Coronary artery (tissue), 2 donors: ENCODE data around the gene VIPR1.

Experiments used
- DNase-seq: peaks from one replicate; pipeline ENCODE4 v3.0.0-alpha.2; 2017; ENCODE audit warnings: low spot score
- H3K27ac ChIP-seq, 2 donors: fragments of 200-600 bp; sonication (generic); one replicate each; pipeline ENCODE4 v1.5.1; 2016 to 2019
- H3K4me3 ChIP-seq: fragments of 200-600 bp; sonication (generic); 2 replicates; pipeline ENCODE4 v1.5.1; 2016; ENCODE audit warnings: mild to moderate bottlenecking, moderate library complexity
- TF ChIP-seq, protein P1 (sequence below): fragments of 200-600 bp; sonication (generic); IDR thresholded peaks from one replicate; pipeline ENCODE4 v1.5.1; 2019; ENCODE audit warnings: antibody characterized with exemption

Gene VIPR1, protein sequence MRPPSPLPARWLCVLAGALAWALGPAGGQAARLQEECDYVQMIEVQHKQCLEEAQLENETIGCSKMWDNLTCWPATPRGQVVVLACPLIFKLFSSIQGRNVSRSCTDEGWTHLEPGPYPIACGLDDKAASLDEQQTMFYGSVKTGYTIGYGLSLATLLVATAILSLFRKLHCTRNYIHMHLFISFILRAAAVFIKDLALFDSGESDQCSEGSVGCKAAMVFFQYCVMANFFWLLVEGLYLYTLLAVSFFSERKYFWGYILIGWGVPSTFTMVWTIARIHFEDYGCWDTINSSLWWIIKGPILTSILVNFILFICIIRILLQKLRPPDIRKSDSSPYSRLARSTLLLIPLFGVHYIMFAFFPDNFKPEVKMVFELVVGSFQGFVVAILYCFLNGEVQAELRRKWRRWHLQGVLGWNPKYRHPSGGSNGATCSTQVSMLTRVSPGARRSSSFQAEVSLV

DNA sequence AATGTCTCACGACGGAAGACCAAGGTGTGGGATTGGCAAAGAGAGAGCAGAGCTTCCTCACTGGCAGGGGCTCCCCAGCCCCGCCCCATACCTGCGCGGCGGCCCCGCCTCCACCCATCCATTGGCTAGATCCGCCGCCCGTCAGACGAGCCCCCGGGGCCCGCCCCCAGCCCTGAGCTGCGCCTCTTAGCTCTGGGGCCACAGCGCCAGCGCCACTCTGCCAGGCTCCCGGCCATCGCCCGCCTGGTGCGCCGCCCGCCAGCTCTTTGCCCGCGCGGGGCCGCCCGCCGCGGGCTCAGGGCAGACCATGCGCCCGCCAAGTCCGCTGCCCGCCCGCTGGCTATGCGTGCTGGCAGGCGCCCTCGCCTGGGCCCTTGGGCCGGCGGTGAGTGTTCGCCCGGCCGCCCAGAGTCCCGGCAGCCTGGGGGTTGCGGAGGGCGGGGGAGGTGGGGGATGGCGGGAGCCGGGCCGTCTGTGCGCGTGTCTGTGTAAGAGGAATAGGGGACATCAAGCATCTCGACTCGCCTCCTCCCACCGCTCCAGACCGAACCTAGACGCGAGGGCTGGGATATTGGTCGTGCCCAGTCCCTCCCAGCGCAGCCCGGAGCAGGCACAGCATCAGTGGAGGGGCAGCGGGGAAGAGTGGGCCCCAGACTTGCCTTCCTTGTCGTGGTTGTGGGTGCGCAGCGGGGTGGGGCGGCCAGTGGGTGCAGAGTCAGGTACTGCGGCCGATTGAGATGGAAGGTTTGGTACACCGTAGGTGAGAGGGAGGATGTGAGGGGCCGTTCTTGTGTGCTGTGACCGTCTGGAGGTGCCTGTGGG is at the start of gene VIPR1:
VIPR1 (plus strand) TSS at position 215 of the 822 bp plus-strand sequence; CDS start at position 308, 93 bp downstream.
- peak; percentile 82 for DNase-seq
- peak within 1 kb of the TSS; percentile 31 to 74 for H3K27ac ChIP-seq
- peak within 1 kb of the TSS; percentile 66 for H3K4me3 ChIP-seq
- TF ChIP-seq, protein P1, sequence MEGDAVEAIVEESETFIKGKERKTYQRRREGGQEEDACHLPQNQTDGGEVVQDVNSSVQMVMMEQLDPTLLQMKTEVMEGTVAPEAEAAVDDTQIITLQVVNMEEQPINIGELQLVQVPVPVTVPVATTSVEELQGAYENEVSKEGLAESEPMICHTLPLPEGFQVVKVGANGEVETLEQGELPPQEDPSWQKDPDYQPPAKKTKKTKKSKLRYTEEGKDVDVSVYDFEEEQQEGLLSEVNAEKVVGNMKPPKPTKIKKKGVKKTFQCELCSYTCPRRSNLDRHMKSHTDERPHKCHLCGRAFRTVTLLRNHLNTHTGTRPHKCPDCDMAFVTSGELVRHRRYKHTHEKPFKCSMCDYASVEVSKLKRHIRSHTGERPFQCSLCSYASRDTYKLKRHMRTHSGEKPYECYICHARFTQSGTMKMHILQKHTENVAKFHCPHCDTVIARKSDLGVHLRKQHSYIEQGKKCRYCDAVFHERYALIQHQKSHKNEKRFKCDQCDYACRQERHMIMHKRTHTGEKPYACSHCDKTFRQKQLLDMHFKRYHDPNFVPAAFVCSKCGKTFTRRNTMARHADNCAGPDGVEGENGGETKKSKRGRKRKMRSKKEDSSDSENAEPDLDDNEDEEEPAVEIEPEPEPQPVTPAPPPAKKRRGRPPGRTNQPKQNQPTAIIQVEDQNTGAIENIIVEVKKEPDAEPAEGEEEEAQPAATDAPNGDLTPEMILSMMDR = no peak

DNA sequence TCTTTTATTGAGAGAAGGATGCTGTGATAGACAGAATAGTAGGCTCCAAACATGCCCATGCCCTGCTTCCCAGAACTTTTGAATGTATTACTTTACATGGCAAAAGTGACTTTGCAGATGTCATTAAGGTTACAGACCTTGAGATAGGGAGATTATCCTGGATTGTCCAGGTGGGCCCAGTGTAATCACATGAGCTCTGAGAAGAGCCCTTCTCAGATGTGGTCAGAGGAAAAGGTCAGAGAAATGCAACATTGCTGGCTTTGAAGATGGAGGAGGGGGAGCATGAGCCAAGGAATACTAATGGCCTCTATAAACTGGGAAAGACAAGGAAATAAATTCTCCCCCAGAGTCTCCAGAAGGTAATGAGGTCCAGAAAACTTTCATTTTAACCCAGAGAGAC is 46.2 kb upstream of the VIPR1 start:
- Histone ChIP-seq H3K4me3 (no peak overlapping the region), H3K27ac (no peak overlapping the region)
- TF ChIP-seq, protein P1 = no peak
- DNase-seq = no peak

DNA sequence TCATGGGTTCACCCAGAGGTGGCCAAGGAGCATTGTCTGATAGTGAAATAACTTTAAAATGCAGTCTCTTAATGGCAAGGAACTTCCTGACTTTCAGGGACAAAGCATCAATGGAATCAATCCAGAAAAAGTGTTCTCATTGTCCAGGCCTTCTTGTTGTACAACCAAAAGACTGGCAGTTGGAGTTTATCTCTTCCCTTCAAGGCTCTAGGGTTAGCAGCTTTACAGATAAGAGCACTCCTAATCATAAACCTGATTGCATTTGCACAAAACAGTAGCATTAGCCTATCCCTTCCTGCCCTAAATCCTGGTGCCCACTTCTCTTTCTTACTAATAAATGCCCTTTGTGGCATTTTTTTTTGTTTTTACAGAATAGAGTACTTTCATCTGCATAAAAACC is 43.3 kb upstream of the VIPR1 start:
- DNase-seq = no peak
- TF ChIP-seq, protein P1 = no peak
- no peak overlapping the region for H3K27ac ChIP-seq

DNA sequence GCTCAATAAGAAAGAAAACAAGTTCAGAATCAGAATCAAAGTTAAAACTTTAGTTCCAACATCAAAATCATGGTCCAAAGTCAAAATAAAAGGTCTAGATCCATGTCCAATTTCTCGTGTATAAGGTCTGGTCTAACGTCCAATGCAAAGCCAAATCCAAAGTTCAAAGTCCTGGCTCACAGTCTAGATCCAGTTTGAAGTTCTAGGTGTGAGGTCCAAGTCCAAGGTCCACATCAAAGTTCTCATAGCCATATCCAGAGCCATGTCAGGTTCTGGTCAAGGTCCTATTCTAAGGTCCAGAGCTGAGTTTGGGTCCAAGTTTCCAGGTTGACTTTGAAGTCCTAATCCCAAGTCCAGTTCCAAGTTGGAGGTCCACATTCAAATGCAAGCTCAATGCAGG is 40.7 kb upstream of the VIPR1 start:
- no peak overlapping the region for H3K27ac ChIP-seq
- H3K4me3 ChIP-seq = no peak overlapping the region
- TF ChIP-seq, protein P1 = no peak
- no peak for DNase-seq

More for the DNA sequence above, 43.3 kb upstream of the VIPR1 start:
- no peak overlapping the region for H3K4me3 ChIP-seq

DNA sequence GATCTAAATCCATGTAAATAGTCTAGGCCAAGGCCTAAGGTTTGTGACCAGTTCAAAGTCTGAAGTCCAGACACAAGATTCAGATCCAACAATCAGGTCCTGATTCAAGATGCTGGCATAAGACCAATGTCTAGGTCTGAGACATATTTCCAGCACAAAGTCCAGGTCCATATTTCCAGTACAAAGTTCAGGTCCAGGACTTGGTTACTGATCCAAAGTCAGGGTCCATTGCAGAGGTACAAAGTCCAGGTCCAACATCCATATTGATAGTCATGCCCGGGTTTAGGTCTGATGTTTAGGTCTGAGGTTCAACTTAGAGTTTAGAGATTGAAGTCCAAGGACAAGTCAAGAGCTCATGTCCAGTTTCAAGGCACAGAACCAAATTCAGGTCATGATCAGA is 39.4 kb upstream of the VIPR1 start:
- Histone ChIP-seq H3K4me3 (no peak overlapping the region), H3K27ac (no peak overlapping the region)
- DNase-seq = no peak
- TF ChIP-seq, protein P1 = no peak

DNA sequence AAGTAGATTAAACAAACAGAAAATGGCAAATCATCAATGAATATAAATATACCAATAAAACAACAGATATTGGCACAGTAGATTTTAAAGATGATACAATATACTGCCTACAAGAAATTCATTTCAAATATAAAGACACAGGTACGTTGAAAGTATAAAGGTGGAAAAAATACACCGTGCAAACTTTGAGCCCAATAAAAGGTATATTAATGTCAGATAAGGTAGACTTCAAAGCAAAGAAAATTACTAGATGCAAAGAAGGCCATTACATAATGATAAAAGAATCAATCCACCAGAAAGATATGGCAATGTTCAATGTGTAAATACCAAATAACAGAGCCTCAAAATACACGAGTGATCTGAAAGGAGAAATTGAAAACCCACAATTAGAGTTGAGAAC is 34.3 kb upstream of the VIPR1 start:
- H3K4me3 ChIP-seq = no peak overlapping the region
- TF ChIP-seq, protein P1 = no peak
- no peak overlapping the region for H3K27ac ChIP-seq
- no peak for DNase-seq
